B cell (primary cell): Measurements from ENCODE around the gene AHRR.

Experiments
- CTCF ChIP-seq: fragments of 200-600 bp; IDR thresholded peaks from one replicate; pipeline ENCODE4 v1.8.0; 2022; ENCODE audit warnings: antibody characterized with exemption, mild to moderate bottlenecking
- EZH2 ChIP-seq: IDR thresholded peaks from 2 replicates; pipeline ENCODE4 v1.6.1; 2012; ENCODE audit warnings: borderline replicate concordance, low read depth, mild to moderate bottlenecking, moderate library complexity, low read length; ENCODE audit not compliant: insufficient read depth, poor library complexity, severe bottlenecking

- no peak for TF ChIP-seq CTCF
- no peak for TF ChIP-seq EZH2
Measured at GRCh38 chr5:478982-479535, 157.5 kb downstream of the AHRR start.
